Measurements from ENCODE around the gene HGD. TPM values are rescaled to one million over a fixed set of nuclear protein-coding genes. Genes with fewer than 3 reads are reported as not detected.

Gene HGD
- total and polyA plus RNA-seq, 7 donors, result 0.71 to 54.1 (median 35.7) TPM; not detected in 3

GRCh38 chr3:120596116-120596852 lies 85.8 kb downstream of the HGD start, which contains the start of gene NDUFB4:
Gene NDUFB4 (plus strand): TSS chr3:120596336. CDS start chr3:120596360, 24 bp downstream.
- DNase-seq, result peak; percentile 99
- TF ChIP-seq POLR2AphosphoS5 (IDR thresholded peaks at IDR 0.05) (peak; percentile 89 to 93 (median 92)), POLR2A (IDR thresholded peaks at IDR 0.05) (peak; percentile 78 to 86), EP300 (IDR thresholded peaks at IDR 0.05) (peak in 1 of 4 donors; percentile 50), CTCF (IDR thresholded peaks at IDR 0.05) (no peak)
- intact Hi-C loops (cut with DNase I), result loop anchor here (5.0 to 10.0 kb wide), 4 partner anchors 34 to 501 kb away; partner anchors contain the start of genes GSK3B, GTF2E1, RABL3 and STXBP5L
- Histone ChIP-seq H3K27me3 (no peaks in the 10 kb centered on the region), H3K4me1 (peaks cover 0 to 46% (median 38%) of the 10 kb centered on the region in 4 donors), H3K9me3 (no peaks in the 10 kb centered on the region), H3K36me3 (peaks cover 0 to 26% (median 5%) of the 10 kb centered on the region in 4 donors), H3K27ac (peak within 1 kb of the TSS; percentile 89 to 94 (median 90)), H3K4me3 (peak within 1 kb of the TSS; percentile 62 to 88 (median 76))
- 0 to 1% methylated on average over 53 of the region's 53 CpGs for WGBS, 2 donors

GRCh38 chr3:120595788-120596115 lies 86.3 kb downstream of the HGD start:
- DNase-seq, result no peak
- peak overlapping the region; percentile 62 to 88 (median 76) for H3K4me3 ChIP-seq
- H3K4me1 ChIP-seq, result peaks cover 0 to 46% (median 36%) of the 10 kb centered on the region in 4 donors
- no peak for TF ChIP-seq EP300 (IDR thresholded peaks at IDR 0.05)
- no peak for TF ChIP-seq CTCF (IDR thresholded peaks at IDR 0.05)
- no peak for TF ChIP-seq POLR2A (IDR thresholded peaks at IDR 0.05)
- TF ChIP-seq POLR2AphosphoS5 (IDR thresholded peaks at IDR 0.05), result no peak
- no peaks in the 10 kb centered on the region for H3K9me3 ChIP-seq
- no peaks in the 10 kb centered on the region for H3K27me3 ChIP-seq
- WGBS, 2 donors, result 0 to 4% methylated on average over 4 of the region's 4 CpGs
- intact Hi-C loops (cut with DNase I), result loop anchor here (5.0 to 10.0 kb wide), 4 partner anchors 33 to 501 kb away; partner anchors contain the start of genes GSK3B, GTF2E1, RABL3 and STXBP5L
- peak overlapping the region; percentile 89 to 94 (median 90) for H3K27ac ChIP-seq
- peaks cover 0 to 22% (median 5%) of the 10 kb centered on the region in 4 donors for H3K36me3 ChIP-seq

- WGBS, 2 donors, result 88 to 92% methylated on average over 3 of the region's 3 CpGs
- intact Hi-C loops (cut with DNase I), result no loop called here
- H3K4me3 ChIP-seq, result no peak overlapping the region
- H3K27me3 ChIP-seq, result no peaks in the 10 kb centered on the region
- no peak for TF ChIP-seq EP300 (IDR thresholded peaks at IDR 0.05)
- no peak for TF ChIP-seq CTCF (IDR thresholded peaks at IDR 0.05)
- no peak for TF ChIP-seq POLR2AphosphoS5 (IDR thresholded peaks at IDR 0.05)
- TF ChIP-seq POLR2A (IDR thresholded peaks at IDR 0.05), result no peak
- H3K36me3 ChIP-seq, result no peaks in the 10 kb centered on the region
- no peak overlapping the region for H3K27ac ChIP-seq
- DNase-seq, result no peak
- no peaks in the 10 kb centered on the region for H3K4me1 ChIP-seq
- no peaks in the 10 kb centered on the region for H3K9me3 ChIP-seq
Measured at GRCh38 chr3:120587332-120587975, 94.6 kb downstream of the HGD start.

Small RNA genes lying within 50 kb of the gene (small RNA-seq; reads per million reads assigned to genes)
- gene MTCO1P29 (0 reads per million in 3 donors), gene MTCO2P29 (0 reads per million in 3 donors)

Other genes starting within 250 kb of the HGD start
- 100 to 1,000 TPM; 266 to 653 (median 320) TPM for gene FSTL1, start 231.2 kb downstream of the HGD start, total RNA-seq
- 10 to 100 TPM in 2 of 3 donors, 1 to 10 TPM in 1; 8.1 to 56.2 (median 24.6) TPM for gene FSTL1, start 231.2 kb downstream of the HGD start, polyA plus RNA-seq
- gene NDUFB4, start 85.9 kb downstream of the HGD start, total RNA-seq, result 100 to 1,000 TPM in 2 of 4 donors, 10 to 100 TPM in 2; 72.3 to 148 (median 113) TPM
- 100 to 1,000 TPM; 258 to 335 (median 329) TPM for gene NDUFB4, start 85.9 kb downstream of the HGD start, polyA plus RNA-seq
- gene RABL3, start 60.3 kb upstream of the HGD start, total RNA-seq, result 10 to 100 TPM in 3 of 4 donors, 1 to 10 TPM in 1; 9.4 to 13.2 (median 12.6) TPM
- gene RABL3, start 60.3 kb upstream of the HGD start, polyA plus RNA-seq, result 10 to 100 TPM; 10.8 to 15.5 (median 13.3) TPM
- 10 to 100 TPM in 2 of 4 donors, 1 to 10 TPM in 2; 6.9 to 12.5 (median 10.3) TPM for gene GTF2E1, start 60.5 kb upstream of the HGD start, total RNA-seq
- 1 to 10 TPM; 3.6 to 7.3 (median 5.8) TPM for gene GTF2E1, start 60.5 kb upstream of the HGD start, polyA plus RNA-seq
- gene STXBP5L, start 226.0 kb upstream of the HGD start, total RNA-seq, result 10 to 100 TPM; 11.4 to 14.3 (median 12.8) TPM
- under 1 TPM in 2 of 3 donors, not detected in 1; under 0.01 to 0.23 TPM for gene STXBP5L, start 226.0 kb upstream of the HGD start, polyA plus RNA-seq